Measurements from ENCODE around the gene PPP2R5C. TPM values are rescaled to one million over a fixed set of nuclear protein-coding genes. Genes with fewer than 3 reads are reported as not detected.

PPP2R5C gene
- polyA plus RNA-seq, 1 donor from 2014 or later, result 111 TPM

DNA sequence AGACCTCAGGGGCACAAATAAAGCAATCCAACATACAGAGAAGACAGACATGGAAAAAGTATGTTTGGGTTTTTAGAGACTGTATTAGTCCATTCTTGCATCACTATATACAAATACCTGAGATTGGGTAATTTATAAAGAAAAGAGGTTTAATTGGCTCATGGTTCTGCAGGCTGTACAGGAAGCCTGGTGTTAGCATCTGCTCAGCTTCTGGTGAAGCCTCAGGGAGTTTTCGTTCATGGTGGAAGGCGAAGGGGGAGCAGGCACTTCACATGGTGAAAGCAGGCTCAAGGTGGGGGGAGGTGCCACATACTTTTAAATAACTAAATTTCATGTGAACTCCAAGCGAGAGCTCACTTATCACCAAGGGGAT, 3.7 kb upstream of the PPP2R5C start:
- Histone ChIP-seq H3K79me2 (replicated peaks; ENCODE audit: insufficient read depth, low read length) (no peaks in the 10 kb centered on the region), H3K4me2 (ENCODE audit: low read length) (no peak overlapping the region), H3K27ac (ENCODE audit: low read length) (no peak overlapping the region), H3K4me3 (ENCODE audit: low read length) (no peak overlapping the region), H4K20me1 (ENCODE audit: insufficient read depth) (no peaks in the 10 kb centered on the region), H3K27me3 (ENCODE audit: insufficient read depth, low read depth, low read length) (no peaks in the 10 kb centered on the region), H3K9me3 (ENCODE audit: low read length) (no peaks in the 10 kb centered on the region), H2AFZ (ENCODE audit: low read depth, low read length) (no peak overlapping the region), H3K9me2 (ENCODE audit: insufficient read depth, low read length) (no peaks in the 10 kb centered on the region), H3K9ac (ENCODE audit: low read length) (no peak overlapping the region), H3K36me3 (ENCODE audit: insufficient read depth, low read length) (no peaks in the 10 kb centered on the region), H3F3A (ENCODE audit: insufficient read depth, low read length, poor library complexity, severe bottlenecking) (no peaks in the 10 kb centered on the region)
- TF ChIP-seq, protein P1, sequence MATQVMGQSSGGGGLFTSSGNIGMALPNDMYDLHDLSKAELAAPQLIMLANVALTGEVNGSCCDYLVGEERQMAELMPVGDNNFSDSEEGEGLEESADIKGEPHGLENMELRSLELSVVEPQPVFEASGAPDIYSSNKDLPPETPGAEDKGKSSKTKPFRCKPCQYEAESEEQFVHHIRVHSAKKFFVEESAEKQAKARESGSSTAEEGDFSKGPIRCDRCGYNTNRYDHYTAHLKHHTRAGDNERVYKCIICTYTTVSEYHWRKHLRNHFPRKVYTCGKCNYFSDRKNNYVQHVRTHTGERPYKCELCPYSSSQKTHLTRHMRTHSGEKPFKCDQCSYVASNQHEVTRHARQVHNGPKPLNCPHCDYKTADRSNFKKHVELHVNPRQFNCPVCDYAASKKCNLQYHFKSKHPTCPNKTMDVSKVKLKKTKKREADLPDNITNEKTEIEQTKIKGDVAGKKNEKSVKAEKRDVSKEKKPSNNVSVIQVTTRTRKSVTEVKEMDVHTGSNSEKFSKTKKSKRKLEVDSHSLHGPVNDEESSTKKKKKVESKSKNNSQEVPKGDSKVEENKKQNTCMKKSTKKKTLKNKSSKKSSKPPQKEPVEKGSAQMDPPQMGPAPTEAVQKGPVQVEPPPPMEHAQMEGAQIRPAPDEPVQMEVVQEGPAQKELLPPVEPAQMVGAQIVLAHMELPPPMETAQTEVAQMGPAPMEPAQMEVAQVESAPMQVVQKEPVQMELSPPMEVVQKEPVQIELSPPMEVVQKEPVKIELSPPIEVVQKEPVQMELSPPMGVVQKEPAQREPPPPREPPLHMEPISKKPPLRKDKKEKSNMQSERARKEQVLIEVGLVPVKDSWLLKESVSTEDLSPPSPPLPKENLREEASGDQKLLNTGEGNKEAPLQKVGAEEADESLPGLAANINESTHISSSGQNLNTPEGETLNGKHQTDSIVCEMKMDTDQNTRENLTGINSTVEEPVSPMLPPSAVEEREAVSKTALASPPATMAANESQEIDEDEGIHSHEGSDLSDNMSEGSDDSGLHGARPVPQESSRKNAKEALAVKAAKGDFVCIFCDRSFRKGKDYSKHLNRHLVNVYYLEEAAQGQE (IDR thresholded peaks at IDR 0.05; ENCODE audit: borderline replicate concordance), result no peak
- TF ChIP-seq EZH2 (IDR thresholded peaks at IDR 0.05; ENCODE audit: borderline replicate concordance, insufficient read depth, low read length, poor library complexity, severe bottlenecking) (no peak), SMC3 (conservative IDR thresholded peaks at IDR 0.05; ENCODE audit: poor library complexity) (no peak), POLR2AphosphoS5 (IDR thresholded peaks at IDR 0.05) (no peak), RAD21 (conservative IDR thresholded peaks at IDR 0.05) (no peak), TAF1 (IDR thresholded peaks at IDR 0.05; ENCODE audit: low read depth) (no peak), MXI1 (conservative IDR thresholded peaks at IDR 0.05; ENCODE audit: poor library complexity, severe bottlenecking) (no peak), EP300 (conservative IDR thresholded peaks at IDR 0.05; ENCODE audit: poor library complexity, severe bottlenecking) (no peak)
- TF ChIP-seq, protein P2, sequence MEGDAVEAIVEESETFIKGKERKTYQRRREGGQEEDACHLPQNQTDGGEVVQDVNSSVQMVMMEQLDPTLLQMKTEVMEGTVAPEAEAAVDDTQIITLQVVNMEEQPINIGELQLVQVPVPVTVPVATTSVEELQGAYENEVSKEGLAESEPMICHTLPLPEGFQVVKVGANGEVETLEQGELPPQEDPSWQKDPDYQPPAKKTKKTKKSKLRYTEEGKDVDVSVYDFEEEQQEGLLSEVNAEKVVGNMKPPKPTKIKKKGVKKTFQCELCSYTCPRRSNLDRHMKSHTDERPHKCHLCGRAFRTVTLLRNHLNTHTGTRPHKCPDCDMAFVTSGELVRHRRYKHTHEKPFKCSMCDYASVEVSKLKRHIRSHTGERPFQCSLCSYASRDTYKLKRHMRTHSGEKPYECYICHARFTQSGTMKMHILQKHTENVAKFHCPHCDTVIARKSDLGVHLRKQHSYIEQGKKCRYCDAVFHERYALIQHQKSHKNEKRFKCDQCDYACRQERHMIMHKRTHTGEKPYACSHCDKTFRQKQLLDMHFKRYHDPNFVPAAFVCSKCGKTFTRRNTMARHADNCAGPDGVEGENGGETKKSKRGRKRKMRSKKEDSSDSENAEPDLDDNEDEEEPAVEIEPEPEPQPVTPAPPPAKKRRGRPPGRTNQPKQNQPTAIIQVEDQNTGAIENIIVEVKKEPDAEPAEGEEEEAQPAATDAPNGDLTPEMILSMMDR (IDR thresholded peaks at IDR 0.05; ENCODE audit: poor library complexity, severe bottlenecking), result no peak

DNA sequence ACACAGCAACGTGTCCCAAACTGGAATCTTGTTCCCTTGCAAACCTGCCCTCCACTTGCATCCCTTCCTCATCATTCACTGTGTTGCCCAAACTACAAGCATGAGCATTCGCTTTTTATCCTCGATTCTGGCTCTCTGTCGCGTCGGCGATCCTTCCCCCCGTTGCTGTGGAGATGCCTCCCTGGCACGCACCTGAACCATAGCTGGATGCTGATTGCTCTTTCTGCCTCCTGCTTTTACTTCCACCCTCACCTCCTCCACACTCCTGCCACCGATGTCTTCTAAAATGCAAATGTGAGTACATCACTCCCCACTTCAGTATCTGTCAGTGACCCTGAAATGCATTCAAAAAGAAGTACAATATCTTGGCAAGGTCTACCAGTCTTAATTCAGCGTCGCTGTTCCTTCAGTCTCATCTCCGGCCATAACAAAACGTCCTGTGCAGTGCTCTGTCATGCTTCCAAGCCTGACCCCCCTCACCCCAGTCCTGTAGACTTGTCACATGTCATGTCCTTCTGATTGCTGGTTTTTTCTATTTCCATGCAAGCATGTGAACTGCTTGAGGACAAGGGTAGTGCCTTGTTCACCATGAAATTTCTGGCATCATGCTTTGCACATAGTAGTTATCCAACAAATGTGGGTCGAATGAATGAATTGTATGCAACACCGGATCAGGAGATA, 2.5 kb upstream of the PPP2R5C start:
- Histone ChIP-seq H3K9ac (ENCODE audit: low read length) (no peak overlapping the region), H3K4me3 (ENCODE audit: low read length) (no peak overlapping the region), H4K20me1 (ENCODE audit: insufficient read depth) (no peaks in the 10 kb centered on the region), H3K36me3 (ENCODE audit: insufficient read depth, low read length) (no peaks in the 10 kb centered on the region), H3K4me2 (ENCODE audit: low read length) (no peak overlapping the region), H3K9me2 (ENCODE audit: insufficient read depth, low read length) (no peaks in the 10 kb centered on the region), H3K27ac (ENCODE audit: low read length) (no peak overlapping the region), H2AFZ (ENCODE audit: low read depth, low read length) (no peak overlapping the region), H3K79me2 (replicated peaks; ENCODE audit: insufficient read depth, low read length) (no peaks in the 10 kb centered on the region), H3F3A (ENCODE audit: insufficient read depth, low read length, poor library complexity, severe bottlenecking) (no peaks in the 10 kb centered on the region), H3K27me3 (ENCODE audit: insufficient read depth, low read depth, low read length) (no peaks in the 10 kb centered on the region), H3K9me3 (ENCODE audit: low read length) (no peaks in the 10 kb centered on the region)
- TF ChIP-seq POLR2AphosphoS5 (IDR thresholded peaks at IDR 0.05), result no peak
- TF ChIP-seq SMC3 (conservative IDR thresholded peaks at IDR 0.05; ENCODE audit: poor library complexity), result no peak
- TF ChIP-seq, protein P1 (IDR thresholded peaks at IDR 0.05; ENCODE audit: borderline replicate concordance), result no peak
- no peak for TF ChIP-seq TAF1 (IDR thresholded peaks at IDR 0.05; ENCODE audit: low read depth)
- TF ChIP-seq EP300 (conservative IDR thresholded peaks at IDR 0.05; ENCODE audit: poor library complexity, severe bottlenecking), result no peak
